Type B pancreatic cell (in vitro differentiated cells): ENCODE data around the gene NPAS3. TPM values are rescaled to one million over a fixed set of nuclear protein-coding genes. Genes with fewer than 3 reads are reported as not detected.

ENCODE experiments used
- DNase-seq: peaks from one replicate; pipeline ENCODE4 v3.0.0; 2021; ENCODE audit warnings: mixed read lengths; ENCODE audit not compliant: unreplicated experiment; ENCODE audit errors: extremely low spot score
- H3K27ac Mint-ChIP-seq: 2 replicates; pipeline ENCODE4 v1.8.0; 2021; ENCODE audit warnings: mild to moderate bottlenecking, mixed read lengths
- H3K27me3 Mint-ChIP-seq: 2 replicates; pipeline ENCODE4 v1.8.0; 2021; ENCODE audit warnings: mixed read lengths
- H3K36me3 Mint-ChIP-seq: 2 replicates; pipeline ENCODE4 v1.8.0; 2021; ENCODE audit warnings: mixed read lengths
- H3K4me1 Mint-ChIP-seq: one replicate; pipeline ENCODE4 v1.8.0; 2021; ENCODE audit warnings: mixed read lengths; ENCODE audit not compliant: unreplicated experiment
- H3K4me3 Mint-ChIP-seq: 2 replicates; pipeline ENCODE4 v1.8.0; 2021; ENCODE audit warnings: mild to moderate bottlenecking, mixed read lengths
- H3K9me3 Mint-ChIP-seq: 2 replicates; pipeline ENCODE4 v1.8.0; 2021; ENCODE audit warnings: mixed read lengths
- CTCF ChIP-seq: fragments of 200-600 bp; sonication (generic); conservative IDR thresholded peaks from 2 replicates; pipeline ENCODE4 v1.5.0; 2021; ENCODE audit warnings: antibody characterized with exemption, mild to moderate bottlenecking
- total RNA-seq: library from RNA; stranded (reverse); gene quantifications from 2 replicates; pipeline ENCODE4 v1.2.1, GENCODE V29; 2021; ENCODE audit warnings: low replicate concordance

Gene NPAS3
- total RNA-seq, 1 donor from 2014 or later: 8.7 TPM

- no peaks in the 10 kb centered on the region for H3K36me3 Mint-ChIP-seq
- peaks cover 45% of the 10 kb centered on the region for H3K4me1 Mint-ChIP-seq
- H3K27ac Mint-ChIP-seq: no peak overlapping the region
- no peak overlapping the region for H3K4me3 Mint-ChIP-seq
- no peaks in the 10 kb centered on the region for H3K27me3 Mint-ChIP-seq
- no peaks in the 10 kb centered on the region for H3K9me3 Mint-ChIP-seq
- TF ChIP-seq CTCF: no peak
- DNase-seq: no peak
Measured at GRCh38 chr14:33455654-33456345, 517.1 kb downstream of the NPAS3 start.

GRCh38 chr14:33457021-33457420 is 518.3 kb downstream of the NPAS3 start:
- H3K9me3 Mint-ChIP-seq: no peaks in the 10 kb centered on the region
- peaks cover 41% of the 10 kb centered on the region for H3K4me1 Mint-ChIP-seq
- no peak overlapping the region for H3K27ac Mint-ChIP-seq
- DNase-seq: no peak
- no peaks in the 10 kb centered on the region for H3K36me3 Mint-ChIP-seq
- no peaks in the 10 kb centered on the region for H3K27me3 Mint-ChIP-seq
- H3K4me3 Mint-ChIP-seq: no peak overlapping the region
- TF ChIP-seq CTCF: no peak

GRCh38 chr14:33457617-33458016 is 518.9 kb downstream of the NPAS3 start:
- no peak for DNase-seq

GRCh38 chr14:33460164-33460563 is 521.5 kb downstream of the NPAS3 start:
- no peak for TF ChIP-seq CTCF
- no peaks in the 10 kb centered on the region for H3K36me3 Mint-ChIP-seq
- peaks cover 2% of the 10 kb centered on the region for H3K27me3 Mint-ChIP-seq
- H3K4me1 Mint-ChIP-seq: peaks cover 32% of the 10 kb centered on the region
- no peaks in the 10 kb centered on the region for H3K9me3 Mint-ChIP-seq
- no peak for DNase-seq
- H3K27ac Mint-ChIP-seq: no peak overlapping the region
- no peak overlapping the region for H3K4me3 Mint-ChIP-seq

More at GRCh38 chr14:33457617-33458016, 518.9 kb downstream of the NPAS3 start:
- TF ChIP-seq CTCF: no peak
- peaks cover 46% of the 10 kb centered on the region for H3K4me1 Mint-ChIP-seq
- H3K36me3 Mint-ChIP-seq: no peaks in the 10 kb centered on the region
- H3K27me3 Mint-ChIP-seq: no peaks in the 10 kb centered on the region
- no peak overlapping the region for H3K4me3 Mint-ChIP-seq
- H3K27ac Mint-ChIP-seq: no peak overlapping the region
- H3K9me3 Mint-ChIP-seq: no peaks in the 10 kb centered on the region

- no peak overlapping the region for H3K27ac Mint-ChIP-seq
- no peak overlapping the region for H3K4me3 Mint-ChIP-seq
- peaks cover 24% of the 10 kb centered on the region for H3K4me1 Mint-ChIP-seq
- peaks cover 2% of the 10 kb centered on the region for H3K27me3 Mint-ChIP-seq
- H3K36me3 Mint-ChIP-seq: no peaks in the 10 kb centered on the region
- TF ChIP-seq CTCF: no peak
- H3K9me3 Mint-ChIP-seq: no peaks in the 10 kb centered on the region
- no peak for DNase-seq
Measured at GRCh38 chr14:33461036-33461435, 522.4 kb downstream of the NPAS3 start.

- H3K27ac Mint-ChIP-seq: no peak overlapping the region
- no peaks in the 10 kb centered on the region for H3K36me3 Mint-ChIP-seq
- DNase-seq: no peak
- no peak overlapping the region for H3K4me3 Mint-ChIP-seq
- H3K9me3 Mint-ChIP-seq: no peaks in the 10 kb centered on the region
- no peak for TF ChIP-seq CTCF
- H3K27me3 Mint-ChIP-seq: peaks cover 2% of the 10 kb centered on the region
- H3K4me1 Mint-ChIP-seq: peaks cover 15% of the 10 kb centered on the region
Measured at GRCh38 chr14:33463731-33464130, 525.1 kb downstream of the NPAS3 start.
